GM12875 (cell line): ENCODE results near the gene C2orf68.

Experiments
- H3K4me3 ChIP-seq: one replicate; pipeline ENCODE4 v1.5.1; 2011; ENCODE audit warnings: low read depth, low read length, control low read depth
- TF ChIP-seq, protein P1 (sequence below): IDR thresholded peaks from 2 replicates; pipeline ENCODE4 v1.5.1; 2011; ENCODE audit warnings: low read depth, mild to moderate bottlenecking, control low read depth, inconsistent platforms, low read length, moderate library complexity, borderline replicate concordance; ENCODE audit not compliant: insufficient read depth

The C2orf68 gene

DNA sequence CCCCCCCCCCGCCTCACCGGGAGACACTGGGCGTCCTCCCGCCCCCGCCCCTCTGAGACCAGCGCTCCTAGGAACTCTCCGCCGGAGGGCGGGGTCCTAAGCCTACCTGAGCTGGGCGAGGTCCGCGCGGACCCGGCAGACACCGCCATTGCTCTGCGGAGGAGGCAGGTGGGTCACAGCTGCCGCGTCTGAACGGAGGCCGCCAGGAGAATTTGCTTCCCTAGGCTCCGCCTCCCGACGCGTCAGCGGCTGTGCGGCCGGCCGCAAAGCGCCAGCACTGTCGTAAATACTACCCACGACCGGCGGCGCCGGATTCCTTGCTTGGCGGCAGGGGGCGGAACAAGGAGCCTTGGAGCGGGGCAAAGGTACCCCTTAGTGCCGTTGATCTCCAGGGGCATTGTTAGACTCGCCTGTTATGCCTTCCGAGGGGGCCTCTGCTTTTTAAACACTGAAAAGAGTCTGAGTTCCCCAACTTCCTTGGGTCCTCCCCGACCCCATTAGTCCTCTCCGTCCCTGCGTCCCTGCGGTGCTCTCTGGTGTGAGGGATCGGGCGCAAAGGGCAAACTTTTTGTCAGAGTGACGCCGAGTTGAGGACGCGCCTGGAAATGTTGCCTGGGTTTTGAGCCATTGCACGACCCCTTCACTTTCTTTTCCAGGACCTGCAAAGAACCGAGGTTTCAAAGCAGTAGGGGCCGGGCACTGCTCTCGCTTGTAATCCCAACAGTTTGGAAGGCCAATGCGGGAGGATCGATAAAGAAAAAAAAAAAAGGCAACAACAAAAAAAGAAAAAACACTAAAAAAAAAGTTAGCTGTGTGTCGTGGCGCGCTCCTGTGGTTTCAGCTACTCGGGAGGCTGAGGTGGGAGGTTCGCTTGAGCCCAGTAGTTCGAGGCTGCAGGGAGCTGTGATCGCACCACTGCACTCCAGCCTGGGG, 50.3 kb downstream of the C2orf68 start, which contains the start of gene GGCX:
GGCX (minus strand) TSS at position 214 of the 933 bp plus-strand sequence; CDS start at position 149, 65 bp downstream.
- TF ChIP-seq, protein P1, sequence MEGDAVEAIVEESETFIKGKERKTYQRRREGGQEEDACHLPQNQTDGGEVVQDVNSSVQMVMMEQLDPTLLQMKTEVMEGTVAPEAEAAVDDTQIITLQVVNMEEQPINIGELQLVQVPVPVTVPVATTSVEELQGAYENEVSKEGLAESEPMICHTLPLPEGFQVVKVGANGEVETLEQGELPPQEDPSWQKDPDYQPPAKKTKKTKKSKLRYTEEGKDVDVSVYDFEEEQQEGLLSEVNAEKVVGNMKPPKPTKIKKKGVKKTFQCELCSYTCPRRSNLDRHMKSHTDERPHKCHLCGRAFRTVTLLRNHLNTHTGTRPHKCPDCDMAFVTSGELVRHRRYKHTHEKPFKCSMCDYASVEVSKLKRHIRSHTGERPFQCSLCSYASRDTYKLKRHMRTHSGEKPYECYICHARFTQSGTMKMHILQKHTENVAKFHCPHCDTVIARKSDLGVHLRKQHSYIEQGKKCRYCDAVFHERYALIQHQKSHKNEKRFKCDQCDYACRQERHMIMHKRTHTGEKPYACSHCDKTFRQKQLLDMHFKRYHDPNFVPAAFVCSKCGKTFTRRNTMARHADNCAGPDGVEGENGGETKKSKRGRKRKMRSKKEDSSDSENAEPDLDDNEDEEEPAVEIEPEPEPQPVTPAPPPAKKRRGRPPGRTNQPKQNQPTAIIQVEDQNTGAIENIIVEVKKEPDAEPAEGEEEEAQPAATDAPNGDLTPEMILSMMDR, result no peak
- peak within 1 kb of the TSS; percentile 57 for H3K4me3 ChIP-seq

DNA sequence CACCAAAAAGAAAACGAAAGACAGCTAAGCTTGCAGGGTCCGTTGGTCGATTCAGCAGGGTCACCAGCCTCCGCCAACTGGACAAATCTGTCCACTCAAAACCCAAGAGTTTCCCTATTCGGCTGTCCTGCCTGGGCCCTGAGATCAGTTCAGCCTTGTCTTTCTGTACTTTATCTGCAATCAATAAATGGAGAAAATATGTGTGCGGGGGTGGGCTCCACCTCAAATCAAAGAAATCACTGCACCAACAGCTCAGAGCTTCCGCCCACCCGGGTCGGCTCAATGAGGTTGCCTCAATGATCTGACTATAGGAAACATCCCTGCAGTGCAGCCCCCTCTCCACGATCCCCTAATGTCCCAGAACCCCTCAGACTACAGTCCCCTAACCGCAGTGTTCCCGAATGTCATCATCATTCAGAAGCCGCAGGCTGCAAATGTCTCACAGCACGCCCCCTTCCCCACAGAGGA, 51.0 kb downstream of the C2orf68 start:
- peak overlapping the region; percentile 57 for H3K4me3 ChIP-seq
- TF ChIP-seq, protein P1, result no peak

DNA sequence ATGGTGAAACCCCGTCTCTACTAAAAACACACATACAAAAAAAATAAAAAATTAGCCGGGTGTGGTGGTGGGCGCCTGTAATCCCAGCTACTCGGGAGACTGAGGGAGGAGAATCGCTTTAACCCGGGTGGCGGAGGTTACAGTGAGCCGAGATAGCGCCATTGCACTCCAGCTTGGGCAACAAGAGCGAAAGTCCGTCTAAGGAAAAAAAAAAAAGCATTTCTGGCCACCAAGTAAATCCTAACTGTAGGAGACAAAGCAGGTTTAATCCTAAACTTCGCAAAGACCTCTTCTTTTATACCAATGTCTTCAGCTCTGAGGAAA, 51.5 kb downstream of the C2orf68 start:
- H3K4me3 ChIP-seq, result peak overlapping the region; percentile 57

DNA sequence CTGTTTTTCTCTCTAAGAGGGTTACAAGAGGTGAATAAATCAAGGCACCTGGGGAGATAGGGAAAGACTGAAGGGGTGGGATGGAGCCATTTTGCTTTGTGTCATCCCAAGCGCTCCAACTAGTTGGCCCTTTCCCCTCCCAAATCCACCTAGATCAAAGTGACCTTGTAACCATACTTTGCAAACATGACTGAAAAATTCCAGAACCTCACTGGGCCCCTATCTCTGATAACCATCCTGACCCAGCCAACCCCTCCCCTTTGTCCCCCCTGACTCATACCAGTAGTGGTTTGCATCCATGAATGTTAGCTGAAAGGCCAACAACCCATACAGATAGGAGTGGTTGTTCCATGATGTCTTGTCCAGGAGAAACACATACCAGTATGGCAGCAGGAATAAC, 53.7 kb downstream of the C2orf68 start:
- H3K4me3 ChIP-seq, result no peak overlapping the region
- TF ChIP-seq, protein P1, result no peak

DNA sequence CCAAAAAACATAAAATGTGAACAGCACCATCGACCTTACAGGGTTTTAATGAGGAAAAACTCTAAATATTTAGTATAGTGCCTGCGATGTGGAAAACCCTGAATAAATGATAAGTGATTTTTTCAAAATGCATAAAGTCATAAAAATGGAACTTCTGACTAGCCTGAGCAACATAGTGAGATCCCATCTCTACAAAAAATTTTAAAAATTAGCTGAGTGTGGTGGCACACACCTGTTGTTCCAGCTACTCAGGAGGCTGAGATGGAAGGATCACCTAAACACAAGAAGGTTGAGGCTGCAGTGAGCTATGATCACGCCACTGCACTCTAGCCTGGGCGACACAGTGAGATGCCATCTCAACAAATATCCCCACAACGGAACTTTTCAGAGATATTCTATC, 54.7 kb downstream of the C2orf68 start:
- H3K4me3 ChIP-seq, result no peak overlapping the region
- TF ChIP-seq, protein P1, result no peak
